ENCODE data around the gene OR10X1.

The OR10X1 gene, protein sequence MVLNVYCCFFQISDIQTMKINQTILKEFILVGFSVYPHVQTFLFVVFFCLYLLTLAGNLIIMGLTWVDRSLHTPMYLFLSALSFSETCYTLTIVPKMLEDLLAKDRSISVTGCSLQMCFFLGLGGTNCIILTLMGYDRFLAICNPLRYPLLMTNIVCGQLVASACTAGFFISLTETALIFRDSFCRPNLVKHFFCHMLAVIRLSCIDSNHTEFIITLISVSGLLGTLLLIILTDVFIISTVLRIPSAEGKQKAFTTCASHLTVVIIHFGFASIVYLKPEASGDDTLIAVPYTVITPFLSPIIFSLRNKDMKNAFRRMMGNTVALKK

DNA sequence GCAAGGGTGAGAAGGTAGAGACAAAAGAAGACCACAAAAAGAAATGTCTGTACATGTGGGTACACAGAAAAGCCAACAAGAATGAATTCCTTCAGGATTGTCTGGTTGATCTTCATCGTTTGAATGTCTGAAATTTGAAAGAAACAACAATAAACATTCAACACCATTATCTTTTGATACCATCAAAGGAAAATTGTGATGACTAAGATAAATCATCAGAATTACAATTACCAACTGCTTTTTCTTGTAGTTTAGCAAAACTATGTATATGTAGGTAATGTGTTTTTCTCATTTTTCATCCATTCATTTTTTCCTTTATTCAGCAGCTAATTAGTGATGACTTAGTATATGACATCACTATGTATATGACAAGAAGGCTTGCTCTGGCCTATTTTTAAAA, at the start of gene OR10X1:
TSS of gene OR10X1 (minus strand) at position 167 of the 400 bp plus-strand sequence. CDS start at position 167, 0 bp downstream.
- no peak for DNase-seq (ENCODE audit: low spot score in 2 of 2)
- H3K4me3 ChIP-seq, result no peak within 1 kb of the TSS
- no peaks in the 10 kb centered on the region for H3K9me3 ChIP-seq
- in situ Hi-C loops (cut with MboI; ENCODE audit: low sequenced_read_pairs), result no loop called here
- H3K36me3 ChIP-seq (replicated peaks), result no peaks in the 10 kb centered on the region
- no peaks in the 10 kb centered on the region for H3K27me3 ChIP-seq (ENCODE audit: low read depth)
- H3K4me1 ChIP-seq, result no peaks in the 10 kb centered on the region

DNA sequence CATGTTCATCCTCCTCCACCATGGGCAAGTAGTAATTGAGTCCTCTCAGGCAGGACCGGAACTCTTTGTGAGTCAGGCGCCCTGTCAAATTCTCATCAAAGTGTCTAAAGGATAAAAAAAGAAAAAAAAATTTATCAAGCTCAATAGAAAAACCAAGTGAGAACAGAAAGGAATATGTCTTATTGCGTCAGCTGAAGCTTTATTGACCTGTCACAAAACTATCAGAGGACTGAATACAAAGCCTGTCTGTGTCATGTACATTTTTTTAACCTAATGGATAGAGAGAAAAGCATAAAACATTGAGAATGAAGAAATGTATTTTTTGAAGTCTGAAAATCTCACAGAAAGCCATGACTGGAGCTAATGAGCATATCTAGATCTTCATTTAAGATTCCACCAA, 34.1 kb upstream of the OR10X1 start:
- in situ Hi-C loops (cut with MboI; ENCODE audit: low sequenced_read_pairs), result no loop called here
- Histone ChIP-seq H3K9me3 (no peaks in the 10 kb centered on the region), H3K4me1 (no peaks in the 10 kb centered on the region), H3K27me3 (ENCODE audit: low read depth) (no peaks in the 10 kb centered on the region), H3K36me3 (replicated peaks) (no peaks in the 10 kb centered on the region), H3K4me3 (no peak overlapping the region)
- DNase-seq (ENCODE audit: low spot score in 2 of 2), result no peak

DNA sequence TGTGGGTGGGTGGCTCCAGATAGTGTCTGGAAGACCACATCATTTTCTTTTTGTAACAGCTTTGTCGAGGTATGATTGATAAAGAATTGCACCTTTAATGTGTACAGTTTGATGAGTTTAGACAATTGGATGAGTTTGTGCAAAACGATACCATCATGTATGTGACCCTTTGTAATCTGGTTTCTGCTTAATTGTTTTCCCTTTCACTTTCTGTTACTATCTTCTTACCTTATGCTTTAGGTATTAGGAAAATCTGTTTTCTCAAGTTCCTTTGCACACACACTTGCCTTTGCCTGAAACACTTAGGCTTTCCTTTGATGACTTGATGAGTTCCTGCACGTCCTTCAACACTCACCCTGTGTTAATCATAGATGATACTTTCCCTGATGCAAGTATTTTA, 32.2 kb upstream of the OR10X1 start:
- H3K4me1 ChIP-seq, result no peaks in the 10 kb centered on the region

DNA sequence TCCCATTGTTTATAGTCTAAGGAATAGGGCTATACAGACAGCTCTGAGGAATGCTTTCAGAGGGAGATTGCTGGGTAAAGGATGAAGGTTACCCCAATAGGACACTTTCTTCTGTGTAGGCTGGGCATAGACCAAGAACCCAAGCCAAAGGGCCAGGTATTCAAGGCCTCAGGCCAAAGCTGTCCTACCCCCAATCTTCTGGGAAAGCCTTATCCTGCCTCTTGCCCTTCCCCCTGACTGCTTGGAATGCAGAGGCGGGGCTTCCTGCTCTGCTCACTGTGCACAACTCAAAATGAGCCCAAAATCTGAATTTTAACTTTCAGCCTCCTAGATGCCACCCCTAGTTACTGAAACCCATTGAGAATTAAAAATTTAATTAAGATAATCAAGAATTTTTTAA, 27.6 kb upstream of the OR10X1 start:
- Histone ChIP-seq H3K27me3 (ENCODE audit: low read depth) (no peaks in the 10 kb centered on the region), H3K4me3 (no peak overlapping the region), H3K36me3 (replicated peaks) (no peaks in the 10 kb centered on the region), H3K4me1 (no peaks in the 10 kb centered on the region), H3K9me3 (no peaks in the 10 kb centered on the region)
- no peak for DNase-seq (ENCODE audit: low spot score in 2 of 2)
- in situ Hi-C loops (cut with MboI; ENCODE audit: low sequenced_read_pairs), result no loop called here

More for the DNA sequence above, 32.2 kb upstream of the OR10X1 start:
- Histone ChIP-seq H3K4me3 (no peak overlapping the region), H3K27me3 (ENCODE audit: low read depth) (no peaks in the 10 kb centered on the region), H3K9me3 (no peaks in the 10 kb centered on the region), H3K36me3 (replicated peaks) (no peaks in the 10 kb centered on the region)
- DNase-seq (ENCODE audit: low spot score in 2 of 2), result no peak
- in situ Hi-C loops (cut with MboI; ENCODE audit: low sequenced_read_pairs), result no loop called here

DNA sequence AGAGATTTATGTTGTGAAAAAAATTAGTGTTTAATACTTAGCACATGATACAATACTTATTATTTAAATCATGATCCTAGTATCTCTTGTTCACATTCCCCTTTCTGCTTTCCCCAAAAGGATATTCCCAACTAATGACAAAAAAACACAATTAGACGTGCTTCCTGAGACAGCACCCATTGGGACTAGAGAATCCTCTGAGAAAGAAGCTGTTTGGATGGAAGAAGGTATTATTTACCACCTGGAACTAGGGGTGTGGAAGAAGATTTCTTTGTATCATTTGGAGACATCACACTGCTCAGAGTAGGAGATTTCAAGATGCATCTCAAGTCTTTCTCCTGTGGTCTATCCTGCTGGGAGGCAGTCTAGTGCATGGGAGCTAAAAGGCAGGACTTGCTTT, 25.3 kb upstream of the OR10X1 start, which contains the start of gene OR10Z1:
TSS of gene OR10Z1 (plus strand) at position 301 of the 400 bp plus-strand sequence. CDS start 1,171 bp downstream, outside the sequence.
- in situ Hi-C loops (cut with MboI; ENCODE audit: low sequenced_read_pairs), result no loop called here
- H3K4me3 ChIP-seq, result no peak within 1 kb of the TSS
- no peaks in the 10 kb centered on the region for H3K4me1 ChIP-seq
- no peaks in the 10 kb centered on the region for H3K36me3 ChIP-seq (replicated peaks)
- DNase-seq (ENCODE audit: low spot score in 2 of 2), result no peak
- no peaks in the 10 kb centered on the region for H3K27me3 ChIP-seq (ENCODE audit: low read depth)
- no peaks in the 10 kb centered on the region for H3K9me3 ChIP-seq

DNA sequence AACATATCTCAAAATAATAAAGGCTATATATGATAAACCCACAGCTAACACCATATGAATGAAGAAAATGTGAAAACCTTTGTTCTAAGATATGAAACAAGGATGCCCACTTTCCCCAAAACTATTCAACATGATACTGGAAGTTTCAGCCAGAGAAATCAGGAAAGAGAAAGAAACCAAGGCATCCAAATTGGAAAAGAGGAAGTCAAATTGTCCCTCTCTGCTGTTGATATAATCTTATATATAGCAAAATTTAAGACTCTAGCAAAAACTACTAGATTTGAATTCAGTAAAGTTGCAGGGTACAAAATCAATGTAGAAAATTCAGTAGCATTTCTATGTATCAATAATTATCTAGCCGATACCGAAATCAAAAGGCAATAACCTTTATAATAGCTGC, 21.0 kb upstream of the OR10X1 start:
- in situ Hi-C loops (cut with MboI; ENCODE audit: low sequenced_read_pairs), result no loop called here

DNA sequence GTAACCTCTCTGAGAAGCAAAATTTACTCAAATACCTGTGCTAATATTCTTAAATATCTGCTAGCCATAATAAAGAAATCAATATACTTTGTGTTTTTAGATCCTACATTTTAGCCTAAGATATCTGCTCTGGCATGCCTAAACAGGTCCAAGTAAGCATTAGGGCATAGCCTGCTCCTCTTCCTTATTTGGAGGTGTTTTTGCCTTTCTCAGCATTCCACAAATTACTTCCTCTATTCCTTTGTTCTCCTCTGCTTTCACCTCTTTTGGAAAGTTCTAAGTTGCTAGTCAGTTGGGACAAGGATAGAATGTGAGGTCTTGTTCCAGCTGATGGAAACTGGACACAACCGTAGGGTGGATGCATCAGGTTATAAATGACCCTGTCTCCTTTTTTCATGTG, 7.2 kb upstream of the OR10X1 start:
- no peak for DNase-seq (ENCODE audit: low spot score in 2 of 2)
- no peaks in the 10 kb centered on the region for H3K36me3 ChIP-seq (replicated peaks)

More for the DNA sequence above, 21.0 kb upstream of the OR10X1 start:
- DNase-seq (ENCODE audit: low spot score in 2 of 2), result no peak
- Histone ChIP-seq H3K4me3 (no peak overlapping the region), H3K9me3 (no peaks in the 10 kb centered on the region), H3K36me3 (replicated peaks) (no peaks in the 10 kb centered on the region), H3K27me3 (ENCODE audit: low read depth) (no peaks in the 10 kb centered on the region), H3K4me1 (no peaks in the 10 kb centered on the region)

DNA sequence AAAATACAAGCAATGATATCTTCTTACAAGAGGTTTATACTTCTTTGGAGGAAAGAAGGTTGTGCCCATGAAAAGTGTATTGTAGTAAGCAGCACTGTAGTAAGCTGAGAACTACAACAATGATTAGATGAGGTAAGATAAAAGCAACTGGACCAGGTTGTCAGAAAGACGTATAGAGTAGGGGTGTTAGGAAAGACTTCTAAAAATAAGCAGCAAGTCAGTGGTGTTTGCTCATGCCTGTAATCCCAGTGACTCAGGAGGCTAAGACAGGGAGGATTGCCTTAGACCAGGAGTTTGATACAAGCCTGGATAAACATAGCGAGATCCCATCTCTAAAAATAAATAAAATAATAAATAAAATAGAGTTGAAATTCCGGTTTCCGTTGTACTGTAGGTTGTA, 4.3 kb upstream of the OR10X1 start:
- no peaks in the 10 kb centered on the region for H3K9me3 ChIP-seq
- H3K4me3 ChIP-seq, result no peak overlapping the region
- H3K27me3 ChIP-seq (ENCODE audit: low read depth), result no peaks in the 10 kb centered on the region
- no peaks in the 10 kb centered on the region for H3K36me3 ChIP-seq (replicated peaks)
- in situ Hi-C loops (cut with MboI; ENCODE audit: low sequenced_read_pairs), result no loop called here
- no peak for DNase-seq (ENCODE audit: low spot score in 2 of 2)
- H3K4me1 ChIP-seq, result no peaks in the 10 kb centered on the region

More for the DNA sequence above, 7.2 kb upstream of the OR10X1 start:
- Histone ChIP-seq H3K4me1 (no peaks in the 10 kb centered on the region), H3K4me3 (no peak overlapping the region), H3K9me3 (no peaks in the 10 kb centered on the region), H3K27me3 (ENCODE audit: low read depth) (no peaks in the 10 kb centered on the region)
- in situ Hi-C loops (cut with MboI; ENCODE audit: low sequenced_read_pairs), result no loop called here

DNA sequence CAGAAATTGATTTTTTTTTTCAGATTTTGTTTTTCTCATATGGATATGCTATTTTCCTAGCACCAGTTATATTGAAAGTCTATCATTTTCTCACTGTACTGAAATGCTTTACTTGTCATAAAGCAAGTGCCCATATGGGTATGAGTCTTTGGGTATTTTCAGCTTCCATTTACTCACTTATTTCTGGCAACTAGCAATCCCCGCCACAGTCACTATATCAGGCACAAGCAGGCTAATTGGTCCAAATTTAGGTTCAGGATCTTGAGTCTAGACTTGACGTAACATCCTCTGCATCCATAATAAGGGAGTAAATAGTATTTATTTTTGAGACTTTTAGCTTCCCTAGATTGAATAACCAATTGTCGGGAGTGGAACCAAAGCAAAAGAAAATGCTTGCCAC, 2.1 kb downstream of the OR10X1 start:
- in situ Hi-C loops (cut with MboI; ENCODE audit: low sequenced_read_pairs), result no loop called here
- no peak overlapping the region for H3K4me3 ChIP-seq
- H3K36me3 ChIP-seq (replicated peaks), result no peaks in the 10 kb centered on the region
- H3K27me3 ChIP-seq (ENCODE audit: low read depth), result no peaks in the 10 kb centered on the region
- no peaks in the 10 kb centered on the region for H3K4me1 ChIP-seq
- H3K9me3 ChIP-seq, result no peaks in the 10 kb centered on the region
- no peak for DNase-seq (ENCODE audit: low spot score in 2 of 2)

DNA sequence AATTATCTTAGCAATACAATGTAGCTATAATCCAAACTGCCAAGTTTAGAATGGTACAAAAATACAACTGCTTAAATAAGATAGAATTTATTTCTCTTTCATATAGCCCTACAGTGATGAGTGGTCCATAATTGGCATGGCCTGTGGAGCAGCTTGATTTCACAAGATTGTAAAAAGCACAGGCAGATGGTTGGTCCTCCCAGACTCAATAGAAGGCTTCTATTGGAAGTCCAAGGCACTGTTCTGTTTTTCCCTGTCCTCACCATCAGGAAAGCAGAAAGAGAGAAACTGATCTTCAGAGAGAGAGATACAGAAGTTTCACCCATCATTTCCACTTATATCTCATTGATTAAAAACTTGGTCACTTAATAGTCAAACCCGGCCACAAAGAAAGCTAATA, 7.5 kb downstream of the OR10X1 start:
- H3K4me1 ChIP-seq, result no peaks in the 10 kb centered on the region
- no peak overlapping the region for H3K4me3 ChIP-seq
- no peak for DNase-seq (ENCODE audit: low spot score in 2 of 2)
- in situ Hi-C loops (cut with MboI; ENCODE audit: low sequenced_read_pairs), result no loop called here
- H3K9me3 ChIP-seq, result no peaks in the 10 kb centered on the region
- H3K27me3 ChIP-seq (ENCODE audit: low read depth), result no peaks in the 10 kb centered on the region
- no peaks in the 10 kb centered on the region for H3K36me3 ChIP-seq (replicated peaks)

DNA sequence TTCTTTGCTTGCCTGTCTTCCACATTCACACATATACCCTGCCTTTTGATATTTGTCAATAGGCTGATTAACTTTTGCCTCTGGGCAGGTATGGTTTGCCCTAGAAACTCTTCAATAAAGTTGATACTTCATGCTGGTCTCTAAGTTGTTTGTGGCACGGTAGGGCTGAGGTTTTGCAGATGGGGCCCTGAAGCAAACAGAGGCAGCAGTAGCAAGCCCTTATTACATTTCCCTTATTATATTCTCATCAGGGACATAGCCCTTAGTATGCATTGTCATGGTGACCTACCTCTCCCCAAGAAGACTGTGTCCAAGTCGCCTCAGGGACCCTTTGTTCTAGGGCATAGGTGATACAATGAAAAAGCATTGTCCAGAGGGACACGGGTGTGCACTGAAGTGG, 9.2 kb downstream of the OR10X1 start, which contains the start of gene OR6P1:
TSS of gene OR6P1 (minus strand) at position 101 of the 400 bp plus-strand sequence. CDS start 6,976 bp downstream, outside the sequence.
- in situ Hi-C loops (cut with MboI; ENCODE audit: low sequenced_read_pairs), result no loop called here
- Histone ChIP-seq H3K4me3 (no peak within 1 kb of the TSS), H3K9me3 (no peaks in the 10 kb centered on the region), H3K36me3 (replicated peaks) (no peaks in the 10 kb centered on the region), H3K4me1 (no peaks in the 10 kb centered on the region), H3K27me3 (ENCODE audit: low read depth) (no peaks in the 10 kb centered on the region)
- no peak for DNase-seq (ENCODE audit: low spot score in 2 of 2)

DNA sequence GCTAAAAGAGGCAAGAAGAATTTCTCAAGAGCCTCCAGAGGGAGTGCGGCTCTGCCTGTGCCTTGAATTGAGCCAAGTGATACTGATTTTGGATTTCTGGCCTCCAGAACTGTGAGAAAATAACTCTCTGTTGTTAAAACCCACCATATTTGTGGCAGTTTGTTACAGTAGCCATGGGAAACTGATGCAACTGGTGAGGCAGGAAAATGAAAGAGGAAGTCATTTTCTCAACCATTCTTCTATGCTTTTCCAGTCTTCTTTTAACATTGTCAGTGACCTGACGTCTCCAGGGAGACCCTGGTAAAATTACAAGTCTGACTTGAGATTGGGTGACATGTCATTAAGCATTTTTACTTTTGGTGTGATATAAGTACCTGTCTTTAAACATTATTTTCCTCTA, 15.1 kb downstream of the OR10X1 start:
- H3K4me1 ChIP-seq, result no peaks in the 10 kb centered on the region
- in situ Hi-C loops (cut with MboI; ENCODE audit: low sequenced_read_pairs), result no loop called here
- H3K9me3 ChIP-seq, result no peaks in the 10 kb centered on the region
- no peak overlapping the region for H3K4me3 ChIP-seq
- DNase-seq (ENCODE audit: low spot score in 2 of 2), result no peak
- no peaks in the 10 kb centered on the region for H3K36me3 ChIP-seq (replicated peaks)
- H3K27me3 ChIP-seq (ENCODE audit: low read depth), result no peaks in the 10 kb centered on the region

DNA sequence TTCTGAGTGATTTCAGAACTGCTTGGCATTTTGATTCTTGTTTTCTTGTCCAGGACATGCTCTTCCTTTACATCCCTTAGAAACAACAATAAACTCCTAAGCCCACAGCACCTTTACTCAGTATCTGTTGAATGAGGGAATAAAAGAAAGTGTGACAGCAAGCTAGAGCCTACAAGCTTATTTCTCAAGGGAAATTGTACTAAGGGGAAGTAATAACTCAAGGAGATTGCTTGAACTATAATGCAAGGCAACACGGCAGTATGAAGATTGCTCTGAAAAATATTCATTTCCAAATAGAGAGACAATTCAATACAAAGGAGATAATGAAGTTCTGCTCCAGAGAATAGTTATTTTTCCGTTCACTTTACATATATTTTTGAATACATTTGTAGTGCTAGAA, 15.8 kb downstream of the OR10X1 start:
- in situ Hi-C loops (cut with MboI; ENCODE audit: low sequenced_read_pairs), result no loop called here
- no peaks in the 10 kb centered on the region for H3K4me1 ChIP-seq
- DNase-seq (ENCODE audit: low spot score in 2 of 2), result no peak
- H3K27me3 ChIP-seq (ENCODE audit: low read depth), result no peaks in the 10 kb centered on the region
- H3K4me3 ChIP-seq, result no peak overlapping the region
- H3K36me3 ChIP-seq (replicated peaks), result no peaks in the 10 kb centered on the region
- no peaks in the 10 kb centered on the region for H3K9me3 ChIP-seq

DNA sequence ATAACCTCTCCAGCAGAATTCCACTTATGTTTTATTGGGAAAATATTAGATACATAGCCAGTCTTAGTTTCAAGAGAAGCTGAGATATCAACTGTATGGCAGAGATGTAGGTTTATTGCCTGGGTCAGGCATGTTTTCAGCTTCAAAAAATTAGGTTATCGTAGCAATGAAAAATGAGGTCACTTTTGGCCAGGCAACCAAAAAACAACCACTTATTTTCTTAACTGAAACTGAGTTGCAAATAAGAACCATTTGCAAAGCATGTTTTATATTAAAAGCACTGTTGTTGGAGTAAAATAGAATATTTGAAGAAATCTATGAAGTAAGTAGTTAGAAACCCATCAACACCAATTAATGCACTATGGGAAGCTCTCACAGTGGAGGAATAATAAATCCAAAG, 20.0 kb downstream of the OR10X1 start:
- no peak for DNase-seq (ENCODE audit: low spot score in 2 of 2)
- Histone ChIP-seq H3K27me3 (ENCODE audit: low read depth) (no peaks in the 10 kb centered on the region), H3K4me1 (no peaks in the 10 kb centered on the region), H3K9me3 (no peaks in the 10 kb centered on the region), H3K36me3 (replicated peaks) (no peaks in the 10 kb centered on the region), H3K4me3 (no peak overlapping the region)
- in situ Hi-C loops (cut with MboI; ENCODE audit: low sequenced_read_pairs), result no loop called here

DNA sequence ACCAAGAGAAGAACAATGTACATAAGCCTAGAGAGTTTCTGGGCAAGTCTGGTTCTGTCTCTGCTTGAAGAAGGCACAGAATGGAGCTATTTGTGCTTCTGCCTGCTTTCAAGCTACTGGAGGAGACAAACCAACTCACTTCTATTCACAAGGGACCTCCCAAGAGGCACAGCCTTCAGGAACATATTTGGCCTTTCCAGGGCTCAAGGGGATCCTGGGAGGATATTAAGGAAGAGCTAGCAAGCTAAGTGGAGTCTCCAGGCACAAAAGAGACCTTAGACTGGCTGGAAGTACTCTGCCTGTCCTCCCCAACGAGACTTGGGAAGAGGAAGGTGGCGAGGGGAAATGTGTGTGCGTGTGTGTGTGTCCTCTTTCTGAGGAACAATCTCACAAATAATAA, 25.3 kb downstream of the OR10X1 start, which contains the start of gene OR6Y1:
TSS of gene OR6Y1 (minus strand) at position 54 of the 400 bp plus-strand sequence. CDS start 6,300 bp downstream, outside the sequence.
- Histone ChIP-seq H3K9me3 (no peaks in the 10 kb centered on the region), H3K4me1 (no peaks in the 10 kb centered on the region), H3K27me3 (ENCODE audit: low read depth) (no peaks in the 10 kb centered on the region), H3K36me3 (replicated peaks) (no peaks in the 10 kb centered on the region), H3K4me3 (no peak within 1 kb of the TSS)
- in situ Hi-C loops (cut with MboI; ENCODE audit: low sequenced_read_pairs), result no loop called here
- DNase-seq (ENCODE audit: low spot score in 2 of 2), result no peak
